Measurements from ENCODE around the gene FGF1.

FGF1 gene

DNA sequence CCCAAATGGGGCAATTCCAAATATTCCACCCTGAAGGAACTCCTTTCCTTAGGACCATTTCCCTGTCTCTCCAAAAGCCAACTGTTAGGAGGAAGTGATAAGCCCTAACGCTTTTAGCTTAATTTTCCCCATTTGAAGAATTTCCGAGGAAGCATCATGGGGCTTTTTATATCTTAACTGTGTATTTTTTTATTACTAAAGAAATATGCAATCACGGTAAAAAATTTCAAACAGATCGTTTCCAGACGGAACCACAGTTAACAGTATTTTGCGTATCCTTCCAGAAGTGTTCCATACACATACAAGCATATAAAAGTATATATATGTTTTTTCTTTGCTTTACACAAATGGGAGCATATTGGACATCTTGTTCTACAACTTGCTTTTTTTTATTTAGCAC is 133.8 kb downstream of the FGF1 start:
- Histone ChIP-seq H3K27ac (no peak overlapping the region), H3K4me3 (ENCODE audit: low read depth, low read length) (no peak overlapping the region)

DNA sequence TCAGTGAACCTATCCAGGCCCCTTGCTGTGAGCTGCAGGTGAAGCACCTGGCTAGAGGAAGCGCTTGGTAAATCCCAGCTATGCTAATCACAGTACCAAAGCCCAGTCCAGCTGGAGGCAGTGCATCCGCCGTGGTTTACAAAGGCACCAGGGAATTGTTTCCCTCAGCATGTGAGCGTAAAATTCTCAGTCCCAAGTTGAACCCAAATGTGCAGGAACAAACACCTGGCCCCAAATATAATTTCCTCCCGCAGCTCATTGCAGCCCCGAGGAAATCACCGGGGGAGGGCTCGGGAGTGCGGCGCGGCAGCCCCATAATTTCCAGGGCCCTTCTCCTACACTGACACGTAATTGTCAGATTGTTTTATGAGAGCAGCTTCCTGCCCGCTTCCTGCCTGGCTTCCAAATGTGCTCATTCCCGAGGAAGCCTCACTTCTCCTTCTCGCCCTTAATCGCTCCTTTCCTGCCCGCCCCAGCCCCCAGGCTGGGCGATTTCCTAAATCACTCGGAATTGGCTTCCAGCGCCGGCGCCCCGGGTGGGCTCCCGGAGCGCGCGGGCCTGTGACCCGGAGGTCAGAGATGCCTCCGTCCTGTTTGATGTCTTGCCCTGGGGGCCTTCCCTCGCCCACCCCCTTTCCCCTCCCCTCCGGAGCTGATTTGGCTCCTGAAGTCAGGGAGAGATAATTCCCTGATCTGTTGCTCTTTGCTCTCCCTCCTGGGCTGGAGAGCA is 134.4 kb downstream of the FGF1 start:
- Histone ChIP-seq H3K4me1 (peaks cover 5% of the 10 kb centered on the region), H3K9ac (no peak overlapping the region), H3K27ac (no peak overlapping the region), H3K4me3 (ENCODE audit: low read depth, low read length) (no peak overlapping the region), H3K27me3 (ENCODE audit: control insufficient read depth, insufficient read depth, low read length) (no peaks in the 10 kb centered on the region), H3K79me2 (no peaks in the 10 kb centered on the region), H3K9me3 (ENCODE audit: control insufficient read depth, low read length) (no peaks in the 10 kb centered on the region), H3K4me2 (ENCODE audit: low read length) (peak overlapping the region; percentile 19), H2AFZ (no peak overlapping the region), H3K36me3 (ENCODE audit: control insufficient read depth, insufficient read depth, low read length) (no peaks in the 10 kb centered on the region)
- TF ChIP-seq CTCF (IDR thresholded peaks at IDR 0.05): no peak

More for the DNA sequence above, 133.8 kb downstream of the FGF1 start:
- no peak overlapping the region for H2AFZ ChIP-seq
- no peaks in the 10 kb centered on the region for H3K79me2 ChIP-seq
- H3K9ac ChIP-seq: no peak overlapping the region
- no peaks in the 10 kb centered on the region for H3K36me3 ChIP-seq (ENCODE audit: control insufficient read depth, insufficient read depth, low read length)
- no peak overlapping the region for H3K4me2 ChIP-seq (ENCODE audit: low read length)
- no peak for TF ChIP-seq CTCF (IDR thresholded peaks at IDR 0.05)
- H3K27me3 ChIP-seq (ENCODE audit: control insufficient read depth, insufficient read depth, low read length): no peaks in the 10 kb centered on the region
- H3K4me1 ChIP-seq: peaks cover 5% of the 10 kb centered on the region
- no peaks in the 10 kb centered on the region for H3K9me3 ChIP-seq (ENCODE audit: control insufficient read depth, low read length)

- no peak for TF ChIP-seq CTCF (IDR thresholded peaks at IDR 0.05)
Measured at GRCh38 chr5:142550471-142550870, 135.4 kb downstream of the FGF1 start.

GRCh38 chr5:142549834-142550233 is 136.1 kb downstream of the FGF1 start:
- TF ChIP-seq CTCF (IDR thresholded peaks at IDR 0.05): no peak
- H3K4me1 ChIP-seq: peaks cover 5% of the 10 kb centered on the region
- no peak overlapping the region for H3K27ac ChIP-seq
- H3K9ac ChIP-seq: no peak overlapping the region
- H3K9me3 ChIP-seq (ENCODE audit: control insufficient read depth, low read length): no peaks in the 10 kb centered on the region
- no peaks in the 10 kb centered on the region for H3K79me2 ChIP-seq
- no peak overlapping the region for H2AFZ ChIP-seq
- no peaks in the 10 kb centered on the region for H3K27me3 ChIP-seq (ENCODE audit: control insufficient read depth, insufficient read depth, low read length)
- H3K4me3 ChIP-seq (ENCODE audit: low read depth, low read length): no peak overlapping the region
- no peak overlapping the region for H3K4me2 ChIP-seq (ENCODE audit: low read length)
- no peaks in the 10 kb centered on the region for H3K36me3 ChIP-seq (ENCODE audit: control insufficient read depth, insufficient read depth, low read length)

More at GRCh38 chr5:142550471-142550870, 135.4 kb downstream of the FGF1 start:
- Histone ChIP-seq H3K36me3 (ENCODE audit: control insufficient read depth, insufficient read depth, low read length) (no peaks in the 10 kb centered on the region), H2AFZ (no peak overlapping the region), H3K4me1 (peaks cover 5% of the 10 kb centered on the region), H3K9ac (no peak overlapping the region), H3K27ac (no peak overlapping the region), H3K4me3 (ENCODE audit: low read depth, low read length) (no peak overlapping the region), H3K4me2 (ENCODE audit: low read length) (no peak overlapping the region), H3K9me3 (ENCODE audit: control insufficient read depth, low read length) (no peaks in the 10 kb centered on the region), H3K79me2 (no peaks in the 10 kb centered on the region), H3K27me3 (ENCODE audit: control insufficient read depth, insufficient read depth, low read length) (no peaks in the 10 kb centered on the region)

GRCh38 chr5:142548739-142549275 is 137.1 kb downstream of the FGF1 start:
- TF ChIP-seq CTCF (IDR thresholded peaks at IDR 0.05): peak; percentile 90
- no peak overlapping the region for H3K4me2 ChIP-seq (ENCODE audit: low read length)
- no peaks in the 10 kb centered on the region for H3K27me3 ChIP-seq (ENCODE audit: control insufficient read depth, insufficient read depth, low read length)
- no peak overlapping the region for H3K27ac ChIP-seq
- no peaks in the 10 kb centered on the region for H3K9me3 ChIP-seq (ENCODE audit: control insufficient read depth, low read length)
- peak overlapping the region; percentile 5 for H2AFZ ChIP-seq
- H3K79me2 ChIP-seq: no peaks in the 10 kb centered on the region
- H3K4me3 ChIP-seq (ENCODE audit: low read depth, low read length): no peak overlapping the region
- H3K36me3 ChIP-seq (ENCODE audit: control insufficient read depth, insufficient read depth, low read length): no peaks in the 10 kb centered on the region
- no peak overlapping the region for H3K9ac ChIP-seq
- H3K4me1 ChIP-seq: peaks cover 5% of the 10 kb centered on the region

Data from parathyroid adenoma (tissue), 2 donors.